ENCODE measurements around the gene MPC1.
"Not testable (repeated sequence)": the region's sequence is repeated elsewhere in the genome, so short reads cannot be mapped to it uniquely, and the experiment has no call there.

The MPC1 gene

DNA sequence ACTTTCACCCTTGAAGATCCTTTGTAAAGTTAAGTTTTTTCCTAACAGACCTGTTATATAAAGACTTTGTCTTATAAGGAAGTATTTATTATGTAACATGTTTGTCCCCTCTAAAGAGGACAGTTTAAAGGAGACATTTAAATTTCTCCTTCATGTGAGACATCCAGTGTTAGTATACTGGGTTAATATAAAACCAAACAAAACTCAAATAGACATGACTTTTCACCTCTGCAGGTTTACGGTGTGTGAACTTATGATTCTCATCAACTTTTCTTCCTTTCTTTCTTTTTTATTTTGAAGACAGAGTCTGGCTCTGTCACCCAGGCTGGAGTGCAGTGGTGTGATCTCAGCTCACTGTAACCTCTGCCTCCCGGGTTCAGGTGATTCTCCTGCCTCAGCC is 17.4 kb upstream of the MPC1 start:
- no peaks in the 10 kb centered on the region for H3K36me3 Mint-ChIP-seq (ENCODE audit: insufficient read depth)
- peaks cover 15 to 27% of the 10 kb centered on the region in 2 donors for H3K27me3 Mint-ChIP-seq
- no peak for ATAC-seq (replicated peaks)
- H3K4me3 Mint-ChIP-seq, result no peak overlapping the region
- no peaks in the 10 kb centered on the region for H3K9me3 Mint-ChIP-seq
- peaks cover 5 to 7% of the 10 kb centered on the region in 2 donors for H3K4me1 Mint-ChIP-seq (ENCODE audit: low read depth in 2 of 2)
- no peak for DNase-seq
- H3K27ac Mint-ChIP-seq, result no peak overlapping the region

GRCh38 chr6:166398348-166398747 is 15.6 kb upstream of the MPC1 start:
- no peaks in the 10 kb centered on the region for H3K36me3 Mint-ChIP-seq (ENCODE audit: insufficient read depth)
- peaks cover 5 to 7% of the 10 kb centered on the region in 2 donors for H3K4me1 Mint-ChIP-seq (ENCODE audit: low read depth in 2 of 2)
- ATAC-seq (replicated peaks), result no peak
- H3K27ac Mint-ChIP-seq, result no peak overlapping the region
- H3K9me3 Mint-ChIP-seq, result no peaks in the 10 kb centered on the region
- peaks cover 21 to 42% of the 10 kb centered on the region in 2 donors for H3K27me3 Mint-ChIP-seq
- DNase-seq, result no peak
- no peak overlapping the region for H3K4me3 Mint-ChIP-seq

DNA sequence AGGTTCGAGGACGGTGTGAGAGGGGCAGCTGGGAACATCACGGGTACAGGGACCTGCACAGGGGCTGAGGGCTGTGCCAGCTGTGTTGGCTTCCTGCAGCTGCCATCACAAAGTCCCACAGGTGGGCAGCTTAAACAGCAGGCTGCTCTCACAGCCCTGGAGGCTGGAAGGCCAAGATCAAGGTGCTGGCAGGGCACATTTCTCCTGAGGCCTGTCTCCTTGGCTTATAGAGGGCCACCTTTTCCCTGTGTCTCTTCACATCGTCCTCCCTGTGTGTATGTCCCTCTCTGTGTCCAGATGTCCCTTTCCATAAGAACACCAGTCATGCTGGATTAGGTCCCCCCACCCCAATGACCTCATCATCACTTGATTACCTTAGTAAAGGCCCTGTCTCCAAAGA is 15.1 kb upstream of the MPC1 start:
- Mint-ChIP-seq H3K27me3 (peaks cover 24 to 46% of the 10 kb centered on the region in 2 donors), H3K27ac (no peak overlapping the region), H3K4me3 (no peak overlapping the region), H3K4me1 (ENCODE audit: low read depth in 2 of 2) (peaks cover 5 to 7% of the 10 kb centered on the region in 2 donors), H3K36me3 (ENCODE audit: insufficient read depth) (no peaks in the 10 kb centered on the region), H3K9me3 (no peaks in the 10 kb centered on the region)
- DNase-seq, result no peak
- ATAC-seq (replicated peaks), result no peak

DNA sequence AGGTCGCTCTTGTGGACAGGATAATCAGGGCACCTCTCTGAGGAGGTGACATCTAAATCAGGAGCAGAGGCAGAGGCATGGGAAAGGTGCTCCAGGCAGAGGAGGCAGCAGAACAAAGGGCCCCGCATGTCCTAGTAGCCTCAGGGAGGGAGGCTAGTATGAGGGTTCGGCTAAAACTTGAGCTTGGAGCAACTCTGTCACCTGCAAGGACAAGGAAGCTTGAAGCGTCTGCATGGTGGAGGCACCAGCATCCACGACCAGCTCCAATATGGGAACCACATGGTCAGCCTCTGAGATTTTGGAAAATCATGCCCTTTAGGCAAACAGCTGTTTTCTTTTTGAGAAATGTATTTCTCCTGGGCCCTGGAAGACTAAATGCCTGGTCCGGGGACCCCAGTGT is 13.0 kb upstream of the MPC1 start:
- Mint-ChIP-seq H3K36me3 (ENCODE audit: insufficient read depth) (no peaks in the 10 kb centered on the region), H3K4me1 (ENCODE audit: low read depth in 2 of 2) (peaks cover 5 to 6% of the 10 kb centered on the region in 2 donors), H3K27me3 (peaks cover 30 to 58% of the 10 kb centered on the region in 2 donors), H3K4me3 (no peak overlapping the region), H3K9me3 (no peaks in the 10 kb centered on the region), H3K27ac (no peak overlapping the region)
- no peak for DNase-seq
- ATAC-seq (replicated peaks), result no peak

GRCh38 chr6:166395351-166395750 is 12.6 kb upstream of the MPC1 start:
- DNase-seq (no peak), ATAC-seq (replicated peaks) (no peak)
- H3K27ac Mint-ChIP-seq, result no peak overlapping the region
- H3K27me3 Mint-ChIP-seq, result peaks cover 35 to 62% of the 10 kb centered on the region in 2 donors
- H3K4me3 Mint-ChIP-seq, result no peak overlapping the region
- no peaks in the 10 kb centered on the region for H3K36me3 Mint-ChIP-seq (ENCODE audit: insufficient read depth)
- H3K4me1 Mint-ChIP-seq (ENCODE audit: low read depth in 2 of 2), result peaks cover 3 to 5% of the 10 kb centered on the region in 2 donors
- no peaks in the 10 kb centered on the region for H3K9me3 Mint-ChIP-seq

DNA sequence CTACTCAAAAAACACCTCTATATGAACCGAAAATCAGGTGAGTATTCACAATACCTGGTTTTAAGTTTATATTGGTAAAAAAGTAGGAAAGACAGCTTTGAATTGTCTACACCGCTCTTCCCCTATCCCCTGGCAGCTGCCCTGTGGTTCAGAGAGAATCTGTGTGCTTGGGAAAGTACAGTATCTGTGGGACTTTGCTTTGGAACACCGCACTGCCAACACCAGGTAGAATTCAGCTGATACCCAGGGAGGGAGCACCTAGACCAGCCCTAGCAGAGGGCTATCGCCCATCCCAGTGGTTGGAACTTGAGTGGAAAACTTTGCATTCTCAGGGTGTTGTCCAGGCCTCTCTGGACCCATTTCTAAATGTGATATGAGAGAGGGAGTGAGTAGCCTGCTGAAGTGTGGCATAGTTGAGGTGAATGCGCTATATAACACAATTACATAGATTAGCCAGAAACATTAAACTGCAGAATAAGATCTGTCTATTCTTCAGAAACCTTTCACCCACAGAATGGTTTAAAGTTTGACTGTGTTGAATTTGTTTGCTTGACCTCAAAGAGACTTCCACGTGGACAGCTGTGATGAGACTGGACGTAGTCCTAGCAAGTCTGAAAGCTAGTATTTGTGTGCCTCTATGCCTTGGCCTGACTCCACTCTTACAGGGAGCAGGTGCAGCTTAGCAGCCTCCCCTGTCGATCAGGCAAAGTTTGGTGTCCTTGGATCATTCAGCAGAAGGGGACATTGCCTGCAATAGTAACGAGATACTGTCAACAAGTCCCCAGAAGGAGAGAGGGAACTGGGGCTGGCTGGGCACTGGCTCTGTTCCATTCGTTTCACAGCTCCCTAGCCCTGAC is 11.5 kb upstream of the MPC1 start:
- no peaks in the 10 kb centered on the region for H3K36me3 Mint-ChIP-seq (ENCODE audit: insufficient read depth)
- DNase-seq (no peak), ATAC-seq (replicated peaks) (no peak)
- H3K4me1 Mint-ChIP-seq (ENCODE audit: low read depth in 2 of 2), result peaks cover 3 to 5% of the 10 kb centered on the region in 2 donors
- H3K4me3 Mint-ChIP-seq, result no peak overlapping the region
- no peaks in the 10 kb centered on the region for H3K9me3 Mint-ChIP-seq
- H3K27me3 Mint-ChIP-seq, result peaks cover 34 to 57% of the 10 kb centered on the region in 2 donors
- no peak overlapping the region for H3K27ac Mint-ChIP-seq

DNA sequence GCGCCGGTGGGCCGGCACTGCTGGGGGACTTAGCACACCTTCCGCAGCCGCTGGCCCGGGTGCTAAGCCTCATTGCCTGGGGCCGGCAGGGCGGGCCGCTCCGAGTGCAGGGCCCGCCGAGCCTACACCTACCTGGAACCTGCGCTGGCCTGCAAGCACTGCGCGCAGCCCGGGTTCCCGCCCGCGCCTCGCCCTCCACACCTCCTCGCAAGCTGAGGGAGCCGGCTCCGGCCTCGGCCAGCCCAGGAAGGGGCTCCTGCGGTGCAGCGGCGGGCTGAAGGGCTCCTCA is 10.7 kb upstream of the MPC1 start:
- ATAC-seq (replicated peaks), result no peak
- H3K4me1 Mint-ChIP-seq (ENCODE audit: low read depth in 2 of 2), result peaks cover 3 to 5% of the 10 kb centered on the region in 2 donors
- H3K4me3 Mint-ChIP-seq, result no peak overlapping the region
- H3K36me3 Mint-ChIP-seq (ENCODE audit: insufficient read depth), result no peaks in the 10 kb centered on the region
- no peak overlapping the region for H3K27ac Mint-ChIP-seq
- peaks cover 35 to 51% of the 10 kb centered on the region in 2 donors for H3K27me3 Mint-ChIP-seq
- no peaks in the 10 kb centered on the region for H3K9me3 Mint-ChIP-seq
- DNase-seq, result no peak

DNA sequence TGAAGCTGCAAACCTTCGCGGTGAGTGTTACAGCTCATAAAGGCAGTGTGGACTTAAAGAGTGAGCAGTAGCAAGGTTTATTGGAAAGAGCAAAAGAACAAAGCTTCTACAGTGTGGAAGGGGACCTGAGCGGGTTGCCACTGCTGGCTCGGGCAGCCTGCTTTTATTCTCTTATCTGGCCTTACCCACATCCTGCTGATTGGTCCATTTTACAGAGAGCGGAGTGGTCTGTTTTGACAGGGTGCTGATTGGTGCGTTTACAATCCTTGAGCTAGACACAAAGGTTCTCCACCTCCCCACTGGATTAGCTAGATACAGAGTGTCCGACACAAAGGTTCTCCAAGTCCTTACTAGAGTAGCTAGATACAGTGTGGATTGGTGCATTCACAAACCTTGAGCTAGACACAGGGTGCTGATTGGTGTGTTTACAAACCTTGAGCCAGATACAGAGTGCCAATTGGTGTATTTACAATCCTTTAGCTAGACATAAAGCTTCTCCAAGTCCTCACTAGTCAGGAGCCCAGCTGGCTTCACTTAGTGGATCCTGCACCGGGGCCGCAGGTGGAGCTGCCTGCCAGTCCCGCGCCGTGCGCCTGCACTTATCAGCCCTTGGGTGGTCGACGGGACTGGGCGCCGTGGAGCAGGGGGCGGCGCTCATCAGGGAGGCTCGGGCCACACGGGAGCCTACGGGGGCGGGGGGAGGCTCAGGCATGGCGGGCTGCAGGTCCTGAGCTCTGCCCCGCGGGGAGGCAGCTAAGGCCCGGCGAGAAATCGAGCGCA is 10.2 kb upstream of the MPC1 start:
- not testable (repeated sequence) for DNase-seq; H3K27ac Mint-ChIP-seq; H3K9me3 Mint-ChIP-seq; H3K4me3 Mint-ChIP-seq; ATAC-seq (replicated peaks); H3K4me1 Mint-ChIP-seq (ENCODE audit: low read depth in 2 of 2); H3K36me3 Mint-ChIP-seq (ENCODE audit: insufficient read depth)
- peaks cover 35 to 51% of the 10 kb centered on the region in 2 donors for H3K27me3 Mint-ChIP-seq

DNA sequence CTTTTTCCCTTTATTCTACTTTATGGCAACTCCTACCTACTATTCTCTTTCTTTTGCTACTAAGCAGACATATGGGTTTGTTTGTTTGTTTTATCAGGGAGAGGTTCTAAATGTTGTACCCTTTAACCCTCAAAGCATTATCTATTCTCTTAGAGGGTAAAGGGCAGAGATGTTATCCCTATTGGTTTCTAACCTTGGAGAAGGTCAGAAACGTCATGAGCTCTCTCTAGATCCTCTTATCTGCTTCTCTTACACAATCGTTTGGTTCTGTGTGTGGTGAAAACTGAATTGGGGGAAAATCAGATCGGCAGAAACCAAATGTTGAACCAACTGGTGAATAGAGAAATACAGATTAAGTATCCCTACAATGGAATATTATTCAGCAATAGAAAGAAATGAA is 6.4 kb upstream of the MPC1 start:
- H3K4me1 Mint-ChIP-seq (ENCODE audit: low read depth in 2 of 2), result peaks cover 0 to 5% of the 10 kb centered on the region in 2 donors
- peaks cover 22 to 24% of the 10 kb centered on the region in 2 donors for H3K27me3 Mint-ChIP-seq
- H3K9me3 Mint-ChIP-seq, result no peaks in the 10 kb centered on the region
- H3K4me3 Mint-ChIP-seq, result no peak overlapping the region
- DNase-seq (no peak), ATAC-seq (replicated peaks) (no peak)
- peaks cover 4% of the 10 kb centered on the region for H3K36me3 Mint-ChIP-seq (ENCODE audit: insufficient read depth)
- H3K27ac Mint-ChIP-seq, result no peak overlapping the region

GRCh38 chr6:166388290-166389004 is 5.7 kb upstream of the MPC1 start:
- Mint-ChIP-seq H3K36me3 (ENCODE audit: insufficient read depth) (peaks cover 8% of the 10 kb centered on the region), H3K27me3 (peaks cover 19 to 20% of the 10 kb centered on the region in 2 donors), H3K4me1 (ENCODE audit: low read depth in 2 of 2) (peaks cover 5 to 7% of the 10 kb centered on the region in 2 donors), H3K27ac (no peak overlapping the region), H3K4me3 (no peak overlapping the region), H3K9me3 (no peaks in the 10 kb centered on the region)
- ATAC-seq (replicated peaks) (no peak), DNase-seq (no peak)

- Mint-ChIP-seq H3K4me3 (no peak overlapping the region), H3K27me3 (peaks cover 14 to 16% of the 10 kb centered on the region in 2 donors), H3K36me3 (ENCODE audit: insufficient read depth) (peaks cover 8% of the 10 kb centered on the region), H3K27ac (no peak overlapping the region), H3K4me1 (ENCODE audit: low read depth in 2 of 2) (peaks cover 5 to 7% of the 10 kb centered on the region in 2 donors), H3K9me3 (no peaks in the 10 kb centered on the region)
- ATAC-seq (replicated peaks) (no peak), DNase-seq (no peak)
These were observed 5.0 kb upstream of the MPC1 start for GRCh38 chr6:166387642-166388289.

DNA sequence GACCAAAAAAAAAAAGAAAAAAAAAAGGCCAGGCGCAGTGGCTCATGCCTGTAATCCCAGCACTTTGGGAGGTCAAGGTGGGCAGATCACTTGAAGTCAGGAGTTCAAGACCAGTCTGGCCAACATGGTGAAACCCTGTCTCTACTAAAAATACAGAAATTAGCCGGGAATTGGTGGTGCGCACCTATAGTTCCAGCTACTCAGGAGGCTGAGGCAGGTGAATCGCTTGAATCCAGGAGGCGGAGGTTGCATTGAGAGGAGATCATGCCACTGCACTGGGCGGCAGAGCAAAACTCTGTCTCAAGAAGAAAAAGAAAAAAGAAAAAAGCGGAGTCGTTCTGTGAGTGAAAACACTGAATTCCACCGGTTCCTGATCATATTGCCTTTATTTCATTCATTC is 4.4 kb upstream of the MPC1 start:
- H3K36me3 Mint-ChIP-seq (ENCODE audit: insufficient read depth); ATAC-seq (replicated peaks); H3K4me3 Mint-ChIP-seq; H3K27ac Mint-ChIP-seq; DNase-seq; H3K4me1 Mint-ChIP-seq (ENCODE audit: low read depth in 2 of 2); H3K9me3 Mint-ChIP-seq: not testable (repeated sequence)
- peaks cover 8 to 10% of the 10 kb centered on the region in 2 donors for H3K27me3 Mint-ChIP-seq

- Mint-ChIP-seq H3K4me1 (ENCODE audit: low read depth in 2 of 2) (peaks cover 11 to 13% of the 10 kb centered on the region in 2 donors), H3K27me3 (peaks cover 7 to 10% of the 10 kb centered on the region in 2 donors), H3K9me3 (no peaks in the 10 kb centered on the region), H3K4me3 (no peak overlapping the region), H3K27ac (no peak overlapping the region), H3K36me3 (ENCODE audit: insufficient read depth) (peaks cover 13% of the 10 kb centered on the region)
- ATAC-seq (replicated peaks) (no peak), DNase-seq (no peak)
These were observed 3.4 kb upstream of the MPC1 start for GRCh38 chr6:166386111-166386510.
